Small intestine (tissue), 7 donors: Measurements from ENCODE around the gene KPNA2. TPM values are rescaled to one million over a fixed set of nuclear protein-coding genes. Genes with fewer than 3 reads are reported as not detected.
"Not testable (repeated sequence)": the region's sequence is repeated elsewhere in the genome, so short reads cannot be mapped to it uniquely, and the experiment has no call there.

Experiments used
- DNase-seq, 2 donors: peaks; one replicate each; pipeline versions ENCODE4 v3.0.0 to v3.0.0-alpha.2; 2013
- FAIRE-seq: peaks from 2 replicates; lab custom pipeline; 2012; peaks lifted over from hg19 to GRCh38; lab: Jason Lieb, UNC
- H3K27ac ChIP-seq, 3 donors: one replicate each; pipeline ENCODE4 v1.5.1; 2013; ENCODE audit warnings: low read length in 2 of 3, mild to moderate bottlenecking in 2 of 3, control low read depth in 1 of 3, inconsistent platforms in 1 of 3, low read depth in 1 of 3, moderate library complexity in 1 of 3
- H3K27me3 ChIP-seq, 3 donors: one replicate each; pipeline ENCODE4 v1.6.1; 2013; ENCODE audit warnings: low read length in 3 of 3, inconsistent platforms in 1 of 3; ENCODE audit not compliant: control insufficient read depth in 3 of 3, insufficient read depth in 3 of 3
- H3K36me3 ChIP-seq, 3 donors: one replicate each; pipeline ENCODE4 v1.6.1; 2013; ENCODE audit warnings: low read length in 3 of 3, inconsistent platforms in 1 of 3, low read depth in 1 of 3, mild to moderate bottlenecking in 1 of 3, moderate library complexity in 1 of 3; ENCODE audit not compliant: control insufficient read depth in 3 of 3, insufficient read depth in 2 of 3
- H3K4me1 ChIP-seq, 3 donors: one replicate each; pipeline ENCODE4 v1.6.1; 2013; ENCODE audit warnings: low read length in 2 of 3, inconsistent platforms in 1 of 3, low read depth in 1 of 3, mild to moderate bottlenecking in 1 of 3, moderate library complexity in 1 of 3; ENCODE audit not compliant: control insufficient read depth in 3 of 3, insufficient read depth in 2 of 3
- H3K4me3 ChIP-seq, 3 donors: one replicate each; pipeline ENCODE4 v1.5.1; 2013; ENCODE audit warnings: low read length in 3 of 3, control low read depth in 1 of 3, inconsistent platforms in 1 of 3, low read depth in 1 of 3, mild to moderate bottlenecking in 1 of 3, moderate library complexity in 1 of 3
- H3K9me3 ChIP-seq, 2 donors: one replicate each; pipeline ENCODE4 v1.6.1; 2013; ENCODE audit warnings: low read depth in 1 of 2, low read length in 1 of 2; ENCODE audit not compliant: control insufficient read depth in 2 of 2, insufficient read depth in 1 of 2
- WGBS, 3 donors: extraction: QIAGEN DNeasy Blood & Tissue Kit; methylation state at CpG; one replicate each; pipeline ENCODE4 v1.1.7; 2013; 5-methylcytosine and 5-hydroxymethylcytosine counted together
- polyA plus RNA-seq, 4 donors: library from polyadenylated mRNA; stranded (reverse) in 3 of 4; unstranded in 1 of 4; fragments of 200-250 nt in 3 of 4; fragments of 120-200 nt in 1 of 4; gene quantifications; one replicate each; pipeline versions ENCODE4 v1.2.1 to v1.2.3, GENCODE V29; 2013
- donor health status: healthy with polysubstance abuse.
- donor health status: control.
- donor health status: control.
- donor health status: Bipolar disorder and iron deficiency.
- donor health status: healthy.

The KPNA2 gene
- polyA plus RNA-seq, 4 donors = 11.3 to 63.0 (median 26.7) TPM

- H3K27me3 ChIP-seq, H3K27ac ChIP-seq, H3K4me3 ChIP-seq, H3K9me3 ChIP-seq, FAIRE-seq, H3K4me1 ChIP-seq, DNase-seq: not testable (repeated sequence)
- peaks cover 4 to 16% (median 5%) of the 10 kb centered on the region in 3 donors for H3K36me3 ChIP-seq
- 74 to 84% (median 75%) methylated on average over 7 of the region's 7 CpGs for WGBS, 3 donors
These were observed 12.5 kb downstream of the KPNA2 start for GRCh38 chr17:68047890-68048542.

GRCh38 chr17:68048996-68049395, 13.5 kb downstream of the KPNA2 start:
- Histone ChIP-seq H3K27ac (no peak overlapping the region), H3K9me3 (no peaks in the 10 kb centered on the region), H3K4me1 (no peaks in the 10 kb centered on the region), H3K27me3 (no peaks in the 10 kb centered on the region), H3K36me3 (peaks cover 0 to 8% (median 3%) of the 10 kb centered on the region in 3 donors), H3K4me3 (no peak overlapping the region)
- DNase-seq = no peak
- FAIRE-seq = no peak
- WGBS, 3 donors = 95 to 96% (median 95%) methylated on average over 2 of the region's 2 CpGs

- not testable (repeated sequence) for H3K9me3 ChIP-seq, H3K36me3 ChIP-seq, DNase-seq, H3K27ac ChIP-seq, H3K27me3 ChIP-seq, H3K4me3 ChIP-seq, FAIRE-seq, H3K4me1 ChIP-seq
- WGBS, 3 donors = 84 to 87% (median 85%) methylated on average over 4 of the region's 4 CpGs
These were observed 14.4 kb downstream of the KPNA2 start for GRCh38 chr17:68049812-68050437.

GRCh38 chr17:68051321-68052312, 16.1 kb downstream of the KPNA2 start:
- DNase-seq, H3K9me3 ChIP-seq, H3K27me3 ChIP-seq, H3K4me3 ChIP-seq, FAIRE-seq, H3K36me3 ChIP-seq, H3K4me1 ChIP-seq, H3K27ac ChIP-seq: not testable (repeated sequence)
- WGBS, 3 donors = 95 to 98% (median 98%) methylated on average over 46 to 57 of the region's 57 CpGs

GRCh38 chr17:68052810-68053209, 17.3 kb downstream of the KPNA2 start:
- Histone ChIP-seq H3K9me3 (no peaks in the 10 kb centered on the region), H3K4me1 (no peaks in the 10 kb centered on the region), H3K4me3 (no peak overlapping the region), H3K36me3 (no peaks in the 10 kb centered on the region), H3K27me3 (no peaks in the 10 kb centered on the region), H3K27ac (no peak overlapping the region)
- no peak for FAIRE-seq
- DNase-seq = no peak
- WGBS, 3 donors = 93 to 95% (median 95%) methylated on average over 14 of the region's 14 CpGs

GRCh38 chr17:68053231-68054013, 17.9 kb downstream of the KPNA2 start:
- WGBS, 3 donors = 70 to 82% (median 77%) methylated on average over 9 of the region's 9 CpGs
- Histone ChIP-seq H3K36me3 (no peaks in the 10 kb centered on the region), H3K4me1 (no peaks in the 10 kb centered on the region), H3K4me3 (no peak overlapping the region), H3K27me3 (no peaks in the 10 kb centered on the region), H3K9me3 (no peaks in the 10 kb centered on the region), H3K27ac (peak overlapping the region in 2 of 3 donors; percentile 11 to 66)
- FAIRE-seq = no peak
- no peak for DNase-seq

- peak overlapping the region in 2 of 3 donors; percentile 26 to 66 for H3K27ac ChIP-seq
- FAIRE-seq = no peak
- no peak for DNase-seq
These were observed 18.9 kb downstream of the KPNA2 start for GRCh38 chr17:68054296-68054900.

More at GRCh38 chr17:68054296-68054900, 18.9 kb downstream of the KPNA2 start:
- Histone ChIP-seq H3K4me1 (no peaks in the 10 kb centered on the region), H3K36me3 (no peaks in the 10 kb centered on the region), H3K9me3 (no peaks in the 10 kb centered on the region), H3K4me3 (no peak overlapping the region), H3K27me3 (no peaks in the 10 kb centered on the region)
- WGBS, 3 donors = 45 to 78% (median 65%) methylated on average over 11 of the region's 11 CpGs
